ENCODE measurements around the gene ST7.

DNA sequence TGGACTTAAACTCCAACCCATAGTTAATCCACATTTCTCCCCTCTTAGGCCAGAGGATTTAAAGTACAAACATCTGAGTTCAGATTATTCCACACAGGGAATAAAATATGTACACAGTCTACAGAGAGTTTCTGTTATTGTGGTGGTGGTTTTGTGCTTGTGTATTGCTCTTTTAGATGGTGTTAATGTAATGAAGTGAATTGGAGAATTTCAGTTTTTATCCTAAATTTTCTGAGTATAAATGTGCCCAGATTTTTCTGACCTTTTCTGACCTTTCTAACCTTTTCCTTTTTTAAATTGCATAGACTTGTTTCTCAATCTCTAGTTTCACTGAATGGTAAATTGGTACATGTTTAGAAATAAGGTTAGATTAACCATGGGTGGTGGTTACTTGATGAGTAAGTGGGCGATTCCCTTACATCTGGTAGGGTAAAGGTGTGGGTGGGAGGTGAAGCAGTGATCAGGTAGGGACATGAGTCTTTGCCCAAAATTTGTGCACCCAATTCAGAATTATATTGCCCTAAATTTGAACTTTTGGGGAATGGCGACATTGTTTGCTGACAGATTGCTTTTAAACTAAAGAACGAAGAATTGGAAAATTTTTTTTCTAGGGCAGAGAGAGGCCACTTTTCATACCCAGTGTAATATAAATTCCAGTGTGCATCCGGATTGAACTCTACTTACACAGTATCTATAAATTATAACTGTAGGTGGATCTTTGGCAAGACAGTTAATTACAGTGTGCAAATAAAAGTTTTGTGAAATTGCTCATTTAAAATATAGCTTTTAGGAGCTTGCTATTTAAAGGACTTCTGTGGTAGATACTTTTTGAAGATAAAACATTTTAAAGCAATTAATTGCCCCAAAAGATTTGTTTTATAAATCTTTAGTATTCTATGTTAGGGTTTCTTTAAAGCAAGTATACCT lies 62.2 kb downstream of the ST7 start:
- TF ChIP-seq YY1 (IDR thresholded peaks at IDR 0.05; ENCODE audit: insufficient read depth, insufficient read length): no peak
- no peak for TF ChIP-seq ZNF274 (IDR thresholded peaks at IDR 0.05; ENCODE audit: low read depth, low read length)
- TF ChIP-seq SUZ12 (IDR thresholded peaks at IDR 0.05; ENCODE audit: extremely low read depth, insufficient read depth, insufficient read length): no peak
